Testis (tissue), 3 donors: ENCODE results near the gene COMMD3. TPM values are rescaled to one million over a fixed set of nuclear protein-coding genes. Genes with fewer than 3 reads are reported as not detected.

Experiments
- DNase-seq: peaks from one replicate; pipeline ENCODE4 v3.0.0-alpha.2; 2019
- H3K27ac ChIP-seq, 2 donors: fragments of 200-600 bp; sonication (generic); one replicate each; pipeline ENCODE4 v1.5.1; 2019
- H3K27me3 ChIP-seq: fragments of 200-600 bp; sonication (generic); one replicate; pipeline ENCODE4 v1.5.1; 2019
- H3K36me3 ChIP-seq: fragments of 200-600 bp; sonication (generic); one replicate; pipeline ENCODE4 v1.5.1; 2017; ENCODE audit warnings: low read depth; ENCODE audit errors: missing control alignments
- H3K4me1 ChIP-seq: fragments of 200-600 bp; sonication (generic); one replicate; pipeline ENCODE4 v1.5.1; 2019
- H3K4me3 ChIP-seq, 2 donors: fragments of 200-600 bp; sonication (generic); one replicate each; pipeline ENCODE4 v1.5.1; 2017 to 2019
- H3K9me3 ChIP-seq: fragments of 200-600 bp; sonication (generic); one replicate; pipeline ENCODE4 v1.5.1; 2017
- POLR2A ChIP-seq: fragments of 450-650 bp; IDR thresholded peaks from one replicate; pipeline ENCODE4 v1.6.1; 2017; ENCODE audit warnings: antibody characterized with exemption, mild to moderate bottlenecking, moderate library complexity
- WGBS, 2 donors: methylation state at CpG; one replicate each; pipeline ENCODE4 v1.1.5; 2018; 5-methylcytosine and 5-hydroxymethylcytosine counted together
- intact Hi-C: fragments of 100-400 bp; cut with DNase I; formaldehyde crosslinking; loops from one replicate; pipeline ENCODE4 v1.15.1; 2023; ENCODE audit warnings: low total_unique reads
- polyA plus RNA-seq: library from polyadenylated mRNA; stranded (reverse); fragments of 350-450 nt; fragmentation: Illumina TruSeq; extraction: RNeasy Lipid Tissue Mini Kit (QIAGEN cat#74804); gene quantifications from one replicate; pipeline ENCODE4 v1.2.3, GENCODE V29; 2014; ENCODE audit warnings: low read depth, low replicate concordance; ENCODE audit not compliant: insufficient read depth
- total RNA-seq, 2 donors: library from RNA; depleted of rRNA; stranded (reverse); fragments of >200 nt; gene quantifications; one replicate each; pipeline ENCODE4 v1.2.3, GENCODE V29; 2016
- TF ChIP-seq, protein P1 (sequence below), 3 experiments: fragments of 450-650 bp in 2 of 3; fragments of 200-600 bp in 1 of 3; sonication (generic) in 1 of 3; IDR thresholded peaks; one replicate each; pipeline ENCODE4 v1.5.1; 2016 to 2019; ENCODE audit warnings: antibody characterized with exemption in 3 of 3, mild to moderate bottlenecking in 2 of 3, moderate library complexity in 1 of 3

The COMMD3 gene
- total and polyA plus RNA-seq, 3 donors from 2014 or later, result 40.6 to 70.2 (median 42.5) TPM

DNA sequence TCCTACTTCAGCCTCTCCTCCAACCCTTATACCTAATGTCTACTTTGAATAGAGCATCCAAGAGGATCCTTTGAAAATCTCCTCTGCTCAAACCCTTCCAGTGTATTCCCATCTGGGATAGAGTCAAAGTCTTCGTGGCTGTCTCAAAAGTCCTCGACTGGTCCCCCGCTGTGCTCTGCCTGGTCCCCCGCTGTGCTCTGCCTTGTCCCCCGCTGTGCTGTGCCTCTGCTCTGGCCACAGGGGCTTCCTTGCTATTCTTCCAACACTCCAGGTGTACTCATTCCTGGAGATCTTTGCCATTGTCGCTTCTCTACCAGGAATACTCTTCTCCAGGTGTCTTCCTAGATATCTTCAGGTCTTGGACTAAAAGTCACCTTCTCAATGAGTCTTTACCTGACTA lies 36.1 kb upstream of the COMMD3 start:
- DNase-seq, result no peak
- H3K27ac ChIP-seq, result no peak overlapping the region
- no peaks in the 10 kb centered on the region for H3K36me3 ChIP-seq
- no peaks in the 10 kb centered on the region for H3K4me1 ChIP-seq
- H3K27me3 ChIP-seq, result no peaks in the 10 kb centered on the region
- intact Hi-C loops, result no loop called here
- H3K4me3 ChIP-seq, result no peak overlapping the region
- 72 to 77% methylated on average over 6 of the region's 6 CpGs for WGBS, 2 donors
- H3K9me3 ChIP-seq, result no peaks in the 10 kb centered on the region
- no peak for TF ChIP-seq POLR2A
- TF ChIP-seq, protein P1, sequence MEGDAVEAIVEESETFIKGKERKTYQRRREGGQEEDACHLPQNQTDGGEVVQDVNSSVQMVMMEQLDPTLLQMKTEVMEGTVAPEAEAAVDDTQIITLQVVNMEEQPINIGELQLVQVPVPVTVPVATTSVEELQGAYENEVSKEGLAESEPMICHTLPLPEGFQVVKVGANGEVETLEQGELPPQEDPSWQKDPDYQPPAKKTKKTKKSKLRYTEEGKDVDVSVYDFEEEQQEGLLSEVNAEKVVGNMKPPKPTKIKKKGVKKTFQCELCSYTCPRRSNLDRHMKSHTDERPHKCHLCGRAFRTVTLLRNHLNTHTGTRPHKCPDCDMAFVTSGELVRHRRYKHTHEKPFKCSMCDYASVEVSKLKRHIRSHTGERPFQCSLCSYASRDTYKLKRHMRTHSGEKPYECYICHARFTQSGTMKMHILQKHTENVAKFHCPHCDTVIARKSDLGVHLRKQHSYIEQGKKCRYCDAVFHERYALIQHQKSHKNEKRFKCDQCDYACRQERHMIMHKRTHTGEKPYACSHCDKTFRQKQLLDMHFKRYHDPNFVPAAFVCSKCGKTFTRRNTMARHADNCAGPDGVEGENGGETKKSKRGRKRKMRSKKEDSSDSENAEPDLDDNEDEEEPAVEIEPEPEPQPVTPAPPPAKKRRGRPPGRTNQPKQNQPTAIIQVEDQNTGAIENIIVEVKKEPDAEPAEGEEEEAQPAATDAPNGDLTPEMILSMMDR (IDR thresholded peaks at IDR 0.05), result no peak

DNA sequence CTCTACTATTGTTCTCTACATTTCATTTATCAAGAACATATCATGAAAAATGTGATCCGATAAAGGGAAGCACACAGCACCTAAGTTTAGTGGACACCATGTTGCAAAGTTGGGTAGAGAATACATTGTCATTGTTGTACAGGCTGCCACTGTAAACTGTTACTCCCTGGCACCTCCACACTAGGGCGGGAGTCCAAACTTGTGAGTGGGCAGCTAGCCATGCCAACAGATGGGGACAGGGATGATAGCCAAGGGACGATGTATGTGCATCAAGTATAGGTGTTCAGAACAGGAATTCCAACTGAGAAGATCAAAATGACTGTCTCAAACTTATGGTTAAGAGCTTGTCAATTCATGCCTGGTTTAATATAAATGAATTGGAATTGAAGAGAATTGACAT lies 31.1 kb upstream of the COMMD3 start:
- H3K27me3 ChIP-seq, result no peaks in the 10 kb centered on the region
- 58 to 63% methylated on average over 3 of the region's 3 CpGs for WGBS, 2 donors
- H3K4me3 ChIP-seq, result no peak overlapping the region
- no peak overlapping the region for H3K27ac ChIP-seq
- TF ChIP-seq POLR2A, result no peak
- TF ChIP-seq, protein P1 (IDR thresholded peaks at IDR 0.05), result no peak
- H3K9me3 ChIP-seq, result no peaks in the 10 kb centered on the region
- H3K36me3 ChIP-seq, result no peaks in the 10 kb centered on the region
- peak; percentile 28 for DNase-seq
- no peaks in the 10 kb centered on the region for H3K4me1 ChIP-seq
- intact Hi-C loops, result no loop called here

DNA sequence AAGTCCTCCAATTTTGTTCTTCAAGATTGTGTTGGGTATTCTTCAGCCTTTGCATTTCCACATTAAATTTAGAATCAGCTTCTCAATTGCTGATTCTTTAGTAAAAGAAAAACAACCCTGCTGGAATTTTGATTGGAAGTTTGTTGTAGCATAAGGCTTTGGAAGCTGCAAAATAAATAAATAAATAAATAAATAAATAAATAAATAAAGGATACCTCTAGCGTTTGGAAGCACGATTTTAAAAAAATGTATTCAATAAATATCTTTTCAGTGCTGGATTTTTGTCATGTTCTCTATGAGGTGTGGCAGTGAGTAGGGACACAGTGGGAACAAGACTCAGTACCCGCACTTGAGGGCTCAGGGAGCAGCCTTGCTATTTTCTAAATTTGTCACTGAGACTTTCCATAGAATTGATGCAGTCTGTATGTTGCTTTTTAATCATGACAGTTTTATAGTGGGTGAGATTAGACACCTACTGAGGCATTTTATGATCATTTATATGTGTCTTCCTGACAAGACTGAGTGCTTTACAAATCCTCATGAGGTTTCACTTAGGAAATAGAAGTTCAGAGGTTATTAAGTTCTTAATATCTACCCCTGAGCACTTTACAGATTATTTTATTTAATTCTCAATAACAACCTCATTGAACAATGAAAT lies 22.3 kb upstream of the COMMD3 start:
- Histone ChIP-seq H3K4me3 (no peak overlapping the region), H3K36me3 (no peaks in the 10 kb centered on the region), H3K27me3 (no peaks in the 10 kb centered on the region), H3K9me3 (no peaks in the 10 kb centered on the region), H3K27ac (no peak overlapping the region), H3K4me1 (no peaks in the 10 kb centered on the region)
- no peak for TF ChIP-seq POLR2A
- TF ChIP-seq, protein P1 (IDR thresholded peaks at IDR 0.05), result no peak
- intact Hi-C loops, result no loop called here
- DNase-seq, result no peak
- WGBS, 2 donors, result 82% methylated on average over 3 of the region's 3 CpGs

DNA sequence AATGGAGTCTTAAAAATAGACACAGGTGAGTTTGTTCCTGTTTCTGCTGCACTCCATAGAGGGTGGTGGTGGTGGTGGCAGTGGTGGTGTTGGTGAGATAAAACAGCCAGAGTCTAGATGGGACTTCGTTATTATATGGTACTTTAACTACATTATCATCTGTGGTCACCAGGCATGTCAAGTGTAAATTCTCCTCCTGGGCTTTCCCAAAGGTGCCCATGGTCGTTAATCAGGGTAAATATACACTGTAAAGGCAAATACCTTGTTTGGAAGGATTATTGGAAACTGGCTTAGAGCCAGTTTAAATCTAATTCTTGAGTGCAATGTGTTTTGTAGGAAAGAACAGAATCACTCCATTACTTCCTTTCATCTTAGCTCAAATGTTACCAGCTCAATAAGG lies 21.5 kb upstream of the COMMD3 start:
- no peaks in the 10 kb centered on the region for H3K4me1 ChIP-seq
- intact Hi-C loops, result no loop called here
- H3K4me3 ChIP-seq, result no peak overlapping the region
- no peaks in the 10 kb centered on the region for H3K27me3 ChIP-seq
- H3K27ac ChIP-seq, result no peak overlapping the region
- 69 to 79% methylated on average over 2 of the region's 2 CpGs for WGBS, 2 donors
- no peaks in the 10 kb centered on the region for H3K9me3 ChIP-seq
- DNase-seq, result no peak
- TF ChIP-seq, protein P1 (IDR thresholded peaks at IDR 0.05), result no peak
- TF ChIP-seq POLR2A, result no peak
- H3K36me3 ChIP-seq, result no peaks in the 10 kb centered on the region

DNA sequence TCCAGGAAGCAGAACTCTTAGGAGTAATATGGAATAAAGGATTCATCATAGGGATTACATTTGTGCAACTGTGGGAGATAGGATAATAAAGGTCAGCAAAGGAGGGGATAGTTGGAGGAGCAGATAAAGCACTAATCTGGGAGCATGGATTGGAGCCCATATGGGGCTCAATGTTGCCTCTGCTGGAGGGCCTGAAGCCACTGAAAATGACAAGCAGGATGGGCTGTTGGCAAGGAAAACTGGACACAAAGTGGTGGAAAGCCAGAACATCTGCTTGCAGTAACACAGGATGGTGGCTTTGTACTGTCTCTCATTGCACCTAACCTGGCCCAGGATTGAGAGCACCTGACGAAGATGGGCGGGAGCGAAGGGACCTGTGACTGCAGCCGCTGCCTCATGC lies 15.0 kb upstream of the COMMD3 start:
- Histone ChIP-seq H3K9me3 (no peaks in the 10 kb centered on the region), H3K36me3 (no peaks in the 10 kb centered on the region), H3K27ac (no peak overlapping the region), H3K27me3 (no peaks in the 10 kb centered on the region), H3K4me3 (no peak overlapping the region), H3K4me1 (no peaks in the 10 kb centered on the region)
- WGBS, 2 donors, result 95% methylated on average over 4 of the region's 4 CpGs
- DNase-seq, result no peak
- intact Hi-C loops, result no loop called here
- TF ChIP-seq, protein P1 (IDR thresholded peaks at IDR 0.05), result no peak
- no peak for TF ChIP-seq POLR2A
